Measurements from ENCODE around the gene RP9. TPM values are rescaled to one million over a fixed set of nuclear protein-coding genes. Genes with fewer than 3 reads are reported as not detected.

RP9 gene
- total and polyA plus RNA-seq, 9 of the 15 experiments (the other 6 are each of a cell fraction or from before 2014, with no cell fraction given), result 10.7 to 44.8 (median 33.4) TPM

GRCh38 chr7:33128990-33129805 is 20.0 kb upstream of the RP9 start, which contains the start of gene BBS9 (continued):
- TF ChIP-seq TAL1 (IDR thresholded peaks at IDR 0.05) (no peak), DPF2 (IDR thresholded peaks at IDR 0.05) (no peak), ELF1 (tag; IDR thresholded peaks at IDR 0.05) (no peak), ZNF354B (CRISPR knock-in tag; IDR thresholded peaks at IDR 0.05) (no peak), STAT6 (CRISPR knock-in tag; IDR thresholded peaks at IDR 0.05) (no peak), KHSRP (IDR thresholded peaks at IDR 0.05) (no peak), ZSCAN32 (CRISPR knock-in tag; IDR thresholded peaks at IDR 0.05) (no peak), ARID3A (IDR thresholded peaks at IDR 0.05; ENCODE audit: borderline replicate concordance, low read depth, low read length) (no peak), ERF (CRISPR knock-in tag; IDR thresholded peaks at IDR 0.05) (no peak), ZNF79 (CRISPR knock-in tag; IDR thresholded peaks at IDR 0.05; ENCODE audit: low read depth) (no peak), ZNF449 (CRISPR knock-in tag; IDR thresholded peaks at IDR 0.05) (no peak), STAT5A (IDR thresholded peaks at IDR 0.05; ENCODE audit: borderline replicate concordance, low read length) (no peak), CEBPG (CRISPR knock-in tag; IDR thresholded peaks at IDR 0.05) (no peak), CEBPG (tag; conservative IDR thresholded peaks at IDR 0.05 in 1 of 2, IDR thresholded peaks at IDR 0.05 in 1 of 2) (no peak), NFYB (IDR thresholded peaks at IDR 0.05; ENCODE audit: extremely low read depth, insufficient read length) (no peak), DIDO1 (tag; IDR thresholded peaks at IDR 0.05; ENCODE audit: low read depth) (no peak), ZNF24 (IDR thresholded peaks at IDR 0.05) (no peak)
